PC-3 (cell line): ENCODE data around the gene SEPTIN11. TPM values are rescaled to one million over a fixed set of nuclear protein-coding genes. Genes with fewer than 3 reads are reported as not detected.

Experiments used
- ATAC-seq: fragments of 200-7000 bp; cut with Tn5 transposase; 2 replicates; pipeline ENCODE4 v1.9.1; 2020; ENCODE audit warnings: mild to moderate bottlenecking, moderate library complexity
- BruUV-seq: library from RNA; stranded (reverse); fragments of 400-500 nt; replicated peaks from 2 replicates; lab custom pipeline; 2021; lab: Mats Ljungman, UMichigan
- CTCF ChIA-PET: fragments of 300-600 bp; sonication (Branson Sonifier 250); formaldehyde crosslinking; loops from one replicate; lab custom pipeline; 2022; ENCODE audit warnings: antibody characterized with exemption; lab: Charles Lee
- POLR2A ChIA-PET: fragments of 300-600 bp; sonication (Branson Sonifier 250); formaldehyde crosslinking; loops from one replicate; lab custom pipeline; 2022; ENCODE audit warnings: antibody characterized with exemption; ENCODE audit not compliant: unreplicated experiment; lab: Charles Lee
- DNase-seq: peaks from one replicate; pipeline ENCODE4 v3.0.0-alpha.2; 2015
- H2AFZ ChIP-seq: fragments of 300-600 bp; sonication (generic); 2 replicates; pipeline ENCODE4 v1.6.0; 2016; ENCODE audit warnings: antibody characterized with exemption, low read length
- H3F3A ChIP-seq: fragments of 300-600 bp; sonication (generic); one replicate; pipeline ENCODE4 v1.6.0; 2017; ENCODE audit warnings: antibody characterized with exemption, low read length, control low read depth, mild to moderate bottlenecking; ENCODE audit not compliant: unreplicated experiment
- H3K27ac ChIP-seq: fragments of 300-600 bp; sonication (generic); 2 replicates; pipeline ENCODE4 v1.5.1; 2016; ENCODE audit warnings: mild to moderate bottlenecking, low read length
- H3K27me3 ChIP-seq: fragments of 300-600 bp; sonication (generic); 2 replicates; pipeline ENCODE4 v1.6.1; 2016; ENCODE audit warnings: low read length, mixed read lengths
- H3K36me3 ChIP-seq: fragments of 300-600 bp; sonication (generic); 2 replicates; pipeline ENCODE4 v1.6.1; 2016; ENCODE audit warnings: low read depth, mixed run types, low read length, mixed read lengths
- H3K4me1 ChIP-seq: fragments of 300-600 bp; sonication (generic); 2 replicates; pipeline ENCODE4 v1.5.1; 2016; ENCODE audit warnings: low read length; ENCODE audit not compliant: insufficient read depth
- H3K4me2 ChIP-seq: fragments of 300-600 bp; sonication (generic); 2 replicates; pipeline ENCODE4 v1.6.0; 2016; ENCODE audit warnings: low read length
- H3K4me3 ChIP-seq: fragments of 300-600 bp; sonication (generic); 2 replicates; pipeline ENCODE4 v1.5.1; 2016; ENCODE audit warnings: mild to moderate bottlenecking, low read length, mixed read lengths
- H3K79me2 ChIP-seq: fragments of 300-600 bp; sonication (generic); 2 replicates; pipeline ENCODE4 v1.6.1; 2017; ENCODE audit warnings: low read length, mixed read lengths
- H3K9ac ChIP-seq: fragments of 300-600 bp; sonication (generic); 2 replicates; pipeline ENCODE4 v1.6.0; 2016; ENCODE audit warnings: mild to moderate bottlenecking, low read length
- H3K9me2 ChIP-seq: fragments of 300-600 bp; sonication (generic); replicated peaks from 2 replicates; pipeline ENCODE4 v1.6.1; 2016; ENCODE audit warnings: mixed run types, low read length, mixed read lengths
- H3K9me3 ChIP-seq: fragments of 300-600 bp; sonication (generic); 2 replicates; pipeline ENCODE4 v1.6.1; 2016; ENCODE audit warnings: low read length, mixed read lengths
- H4K20me1 ChIP-seq: fragments of 300-600 bp; sonication (generic); 2 replicates; pipeline ENCODE4 v1.6.1; 2016; ENCODE audit warnings: low read length, mixed read lengths
- CTCF ChIP-seq: fragments of 300-600 bp; sonication (generic); conservative IDR thresholded peaks from 2 replicates; pipeline ENCODE4 v1.5.1; 2017; ENCODE audit warnings: antibody characterized with exemption, low read depth, mild to moderate bottlenecking, low read length
- EZH2 ChIP-seq: fragments of 300-600 bp; sonication (generic); IDR thresholded peaks from one replicate; pipeline ENCODE4 v1.6.1; 2017; ENCODE audit warnings: antibody characterized with exemption, mild to moderate bottlenecking, low read length; ENCODE audit not compliant: unreplicated experiment
- EZH2phosphoT487 ChIP-seq: fragments of 300-600 bp; sonication (generic); IDR thresholded peaks from 2 replicates; pipeline ENCODE4 v1.6.1; 2018; ENCODE audit warnings: mild to moderate bottlenecking, antibody characterized with exemption, low read length, borderline replicate concordance
- intact Hi-C: fragments of 100-400 bp; cut with micrococcal nuclease; formaldehyde crosslinking; loops from 2 replicates; pipeline ENCODE4 v1.9.0; 2023
- total RNA-seq: library from RNA; depleted of rRNA; stranded (reverse); fragments of >200 nt; gene quantifications from 2 replicates; pipeline ENCODE4 v1.2.3, GENCODE V29; 2014

SEPTIN11 gene
- total RNA-seq, 1 experiment from 2014 or later, result 39.0 TPM

DNA sequence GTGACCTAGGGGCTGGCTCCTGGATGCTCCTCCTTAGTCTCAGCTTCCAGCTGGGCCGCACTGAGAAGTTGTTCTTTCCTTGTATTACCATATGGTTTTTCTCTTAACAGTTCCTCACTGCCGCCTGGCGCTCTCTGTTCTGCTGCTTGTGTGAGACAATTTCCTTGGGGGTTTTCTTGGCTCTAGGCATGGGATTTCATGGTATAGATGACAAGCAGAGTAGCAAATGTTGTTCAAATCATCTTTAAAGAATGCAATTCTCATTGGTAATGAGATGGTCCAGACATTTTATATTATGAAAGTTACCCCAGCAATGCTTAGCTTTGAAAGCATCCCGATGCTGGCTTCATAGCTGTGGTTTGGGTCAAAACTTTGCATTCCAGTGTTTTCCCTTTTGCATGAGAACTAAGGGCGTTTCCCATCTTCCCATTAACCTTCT is 37.6 kb downstream of the SEPTIN11 start:
- Histone ChIP-seq H3K4me3 (no peak overlapping the region), H3K4me1 (peaks cover 12% of the 10 kb centered on the region), H3F3A (no peaks in the 10 kb centered on the region), H4K20me1 (no peaks in the 10 kb centered on the region), H3K9ac (no peak overlapping the region), H2AFZ (no peak overlapping the region), H3K27me3 (no peaks in the 10 kb centered on the region), H3K9me3 (no peaks in the 10 kb centered on the region), H3K79me2 (peaks cover 32% of the 10 kb centered on the region), H3K4me2 (no peak overlapping the region), H3K27ac (no peak overlapping the region), H3K36me3 (no peaks in the 10 kb centered on the region), H3K9me2 (no peaks in the 10 kb centered on the region)
- CTCF ChIA-PET, result no interaction called here
- BruUV-seq, result no TSS peak
- no peak for TF ChIP-seq EZH2
- TF ChIP-seq EZH2phosphoT487, result no peak
- TF ChIP-seq CTCF, result no peak
- intact Hi-C loops, result no loop called here
- ATAC-seq (no peak), DNase-seq (no peak)
- POLR2A ChIA-PET, result no interaction called here

GRCh38 chr4:76987685-76988084 is 38.1 kb downstream of the SEPTIN11 start:
- DNase-seq (no peak), ATAC-seq (no peak)
- no peaks in the 10 kb centered on the region for H3K27me3 ChIP-seq
- no TSS peak for BruUV-seq
- TF ChIP-seq EZH2phosphoT487 (no peak), CTCF (no peak), EZH2 (no peak)
- H2AFZ ChIP-seq, result no peak overlapping the region
- no peaks in the 10 kb centered on the region for H3K9me2 ChIP-seq
- H3K36me3 ChIP-seq, result no peaks in the 10 kb centered on the region
- H3K4me3 ChIP-seq, result no peak overlapping the region
- intact Hi-C loops, result no loop called here
- CTCF ChIA-PET, result no interaction called here
- POLR2A ChIA-PET, result no interaction called here
- H3K27ac ChIP-seq, result no peak overlapping the region
- H3K4me2 ChIP-seq, result no peak overlapping the region
- H4K20me1 ChIP-seq, result no peaks in the 10 kb centered on the region
- no peaks in the 10 kb centered on the region for H3F3A ChIP-seq
- H3K4me1 ChIP-seq, result peaks cover 12% of the 10 kb centered on the region
- peaks cover 32% of the 10 kb centered on the region for H3K79me2 ChIP-seq
- no peak overlapping the region for H3K9ac ChIP-seq
- H3K9me3 ChIP-seq, result no peaks in the 10 kb centered on the region

DNA sequence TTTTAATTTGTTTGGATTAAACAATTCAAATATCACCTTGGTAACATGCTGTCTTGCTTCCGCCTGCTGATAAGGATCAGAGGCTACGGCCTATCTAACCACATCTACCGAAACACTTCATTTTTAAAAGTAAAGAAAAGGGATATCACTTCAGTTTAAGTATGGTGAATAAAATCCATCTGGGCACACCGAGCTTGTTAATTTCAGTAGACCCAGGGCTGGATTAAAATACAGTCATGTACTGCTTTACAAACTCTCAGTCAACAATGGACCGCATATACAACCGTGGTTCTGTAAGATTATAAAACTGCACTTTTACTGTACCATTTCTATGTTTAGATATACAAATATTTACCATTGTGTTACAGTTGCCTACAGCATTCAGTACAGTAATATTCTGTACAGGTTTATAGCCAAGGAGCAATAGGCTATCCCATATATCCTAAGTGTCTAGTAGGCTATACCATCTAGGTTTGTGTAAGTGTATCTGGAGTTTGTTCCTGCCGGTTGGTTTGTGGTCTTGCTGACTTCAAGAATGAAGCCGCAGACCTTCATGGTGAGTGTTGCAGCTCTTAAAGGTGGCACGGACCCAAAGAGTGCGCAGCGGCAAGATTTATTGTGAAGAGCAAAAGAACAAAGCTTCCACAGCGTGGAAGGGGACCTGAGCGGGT is 40.0 kb downstream of the SEPTIN11 start:
- ATAC-seq (no peak), DNase-seq (no peak)
- Histone ChIP-seq H3K79me2 (peaks cover 30% of the 10 kb centered on the region), H3K27ac (no peak overlapping the region), H3F3A (no peaks in the 10 kb centered on the region), H3K9me2 (no peaks in the 10 kb centered on the region), H3K9me3 (no peaks in the 10 kb centered on the region), H3K9ac (no peak overlapping the region), H3K4me2 (no peak overlapping the region), H2AFZ (no peak overlapping the region), H3K4me3 (no peak overlapping the region), H3K27me3 (no peaks in the 10 kb centered on the region), H4K20me1 (no peaks in the 10 kb centered on the region), H3K4me1 (peaks cover 9% of the 10 kb centered on the region), H3K36me3 (no peaks in the 10 kb centered on the region)
- intact Hi-C loops, result no loop called here
- ChIA-PET CTCF (no interaction called here), POLR2A (no interaction called here)
- TF ChIP-seq CTCF (no peak), EZH2phosphoT487 (no peak), EZH2 (no peak)
- BruUV-seq, result no TSS peak
